Upper lobe of left lung (tissue), 4 donors: ENCODE data around the gene TBCD.

Source experiments
- CTCF ChIP-seq, 6 experiments: fragments of 450-650 bp in 4 of 6; fragments of 200-600 bp in 2 of 6; sonication (generic) in 2 of 6; IDR thresholded peaks; one replicate each; pipeline ENCODE4 v1.5.1; 2016 to 2019; ENCODE audit warnings: antibody characterized with exemption in 6 of 6
- EP300 ChIP-seq, 4 donors: sonication (generic); formaldehyde crosslinking; IDR thresholded peaks; one replicate each; pipeline ENCODE4 v1.5.1; 2017; ENCODE audit warnings: antibody characterized with exemption in 4 of 4, control low read depth in 2 of 4
- POLR2A ChIP-seq, 4 donors: fragments of 450-650 bp; IDR thresholded peaks; one replicate each; pipeline ENCODE4 v1.5.1; 2016 to 2017; ENCODE audit warnings: antibody characterized with exemption in 4 of 4, mild to moderate bottlenecking in 2 of 4
- POLR2AphosphoS5 ChIP-seq, 2 donors: sonication (generic); formaldehyde crosslinking; IDR thresholded peaks; one replicate each; pipeline ENCODE4 v1.5.1; 2017; ENCODE audit warnings: antibody characterized with exemption in 2 of 2

- TF ChIP-seq POLR2A (IDR thresholded peaks at IDR 0.05) (no peak), CTCF (IDR thresholded peaks at IDR 0.05) (no peak), POLR2AphosphoS5 (IDR thresholded peaks at IDR 0.05) (no peak), EP300 (IDR thresholded peaks at IDR 0.05) (no peak)
Measured at GRCh38 chr17:82812601-82813000, 60.7 kb downstream of the TBCD start.
